HL-60 (cell line): ENCODE measurements around the gene NOXA1.

Source experiments
- DNase-seq, 2 experiments: peaks; one replicate each; pipeline ENCODE4 v3.0.0-alpha.2; 2010 to 2020; ENCODE audit warnings: low read depth in 1 of 2, low spot score in 1 of 2
- H3K27ac ChIP-seq: fragments of 250-450 bp; sonication (Bioruptor Pico); replicated peaks from 2 replicates; pipeline ENCODE4 v1.5.1; 2020; ENCODE audit warnings: mild to moderate bottlenecking, moderate library complexity
- H3K27me3 ChIP-seq: fragments of 250-450 bp; sonication (Bioruptor Pico); 2 replicates; pipeline ENCODE4 v1.5.1; 2021; ENCODE audit warnings: mild to moderate bottlenecking, moderate library complexity; ENCODE audit not compliant: insufficient read depth, poor library complexity, severe bottlenecking
- H3K4me3 ChIP-seq: replicated peaks from 2 replicates; pipeline ENCODE4 v1.5.1; 2011; ENCODE audit warnings: mild to moderate bottlenecking, control low read depth, low read length; ENCODE audit not compliant: insufficient read depth
- GABPA ChIP-seq: IDR thresholded peaks from 2 replicates; pipeline ENCODE4 v1.6.1; 2012; ENCODE audit warnings: low read depth
- POLR2AphosphoS5 ChIP-seq: IDR thresholded peaks from 2 replicates; pipeline ENCODE4 v1.6.1; 2012; ENCODE audit warnings: low read depth
- SPI1 ChIP-seq: IDR thresholded peaks from 2 replicates; pipeline ENCODE4 v1.6.1; 2012; ENCODE audit warnings: low read depth, mild to moderate bottlenecking, borderline replicate concordance
- TF ChIP-seq, protein P1 (sequence below): IDR thresholded peaks from one replicate; pipeline ENCODE4 v1.5.1; 2011; ENCODE audit warnings: low read length, control low read depth, inconsistent platforms; ENCODE audit not compliant: insufficient read depth
- TF ChIP-seq, protein P2 (sequence below): IDR thresholded peaks from 2 replicates; pipeline ENCODE4 v1.6.1; 2012; ENCODE audit warnings: low read depth; ENCODE audit not compliant: insufficient replicate concordance

Gene NOXA1

DNA sequence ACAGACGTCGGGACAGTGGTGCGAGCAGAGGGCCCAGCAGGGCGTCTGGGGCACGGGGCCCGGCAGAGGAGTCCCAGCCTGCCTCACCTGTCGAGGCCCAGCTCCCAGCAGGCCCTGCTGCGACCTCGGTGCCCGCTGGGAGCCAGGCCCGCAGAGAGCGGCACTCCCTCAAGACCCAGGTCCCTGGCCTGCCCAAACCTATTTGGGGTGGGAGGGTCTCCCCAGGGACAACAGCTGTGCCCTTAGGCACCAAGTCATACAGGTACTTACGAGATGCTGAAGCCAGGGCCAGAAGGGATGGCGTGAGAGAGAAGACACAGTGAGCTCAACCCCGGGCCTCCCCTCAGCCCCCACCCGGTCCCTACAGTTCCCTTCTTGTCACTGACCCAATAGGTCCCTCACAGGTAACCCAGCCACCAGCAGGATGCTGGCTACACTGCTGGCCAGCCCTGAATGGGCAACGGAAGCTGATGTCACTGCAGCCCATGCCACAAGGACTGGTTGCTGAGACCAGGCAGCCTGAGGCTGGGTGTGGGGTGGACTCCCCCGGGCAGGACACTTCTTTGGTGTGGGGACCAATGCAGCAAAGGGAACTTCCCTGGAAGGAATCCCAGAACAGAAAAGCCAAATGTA is 32.3 kb downstream of the NOXA1 start:
- no peak for TF ChIP-seq POLR2AphosphoS5
- TF ChIP-seq, protein P1, sequence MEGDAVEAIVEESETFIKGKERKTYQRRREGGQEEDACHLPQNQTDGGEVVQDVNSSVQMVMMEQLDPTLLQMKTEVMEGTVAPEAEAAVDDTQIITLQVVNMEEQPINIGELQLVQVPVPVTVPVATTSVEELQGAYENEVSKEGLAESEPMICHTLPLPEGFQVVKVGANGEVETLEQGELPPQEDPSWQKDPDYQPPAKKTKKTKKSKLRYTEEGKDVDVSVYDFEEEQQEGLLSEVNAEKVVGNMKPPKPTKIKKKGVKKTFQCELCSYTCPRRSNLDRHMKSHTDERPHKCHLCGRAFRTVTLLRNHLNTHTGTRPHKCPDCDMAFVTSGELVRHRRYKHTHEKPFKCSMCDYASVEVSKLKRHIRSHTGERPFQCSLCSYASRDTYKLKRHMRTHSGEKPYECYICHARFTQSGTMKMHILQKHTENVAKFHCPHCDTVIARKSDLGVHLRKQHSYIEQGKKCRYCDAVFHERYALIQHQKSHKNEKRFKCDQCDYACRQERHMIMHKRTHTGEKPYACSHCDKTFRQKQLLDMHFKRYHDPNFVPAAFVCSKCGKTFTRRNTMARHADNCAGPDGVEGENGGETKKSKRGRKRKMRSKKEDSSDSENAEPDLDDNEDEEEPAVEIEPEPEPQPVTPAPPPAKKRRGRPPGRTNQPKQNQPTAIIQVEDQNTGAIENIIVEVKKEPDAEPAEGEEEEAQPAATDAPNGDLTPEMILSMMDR = no peak
- TF ChIP-seq GABPA = no peak
- DNase-seq = no peak
- Histone ChIP-seq H3K4me3 (no peak overlapping the region), H3K27ac (no peak overlapping the region), H3K27me3 (no peaks in the 10 kb centered on the region)

DNA sequence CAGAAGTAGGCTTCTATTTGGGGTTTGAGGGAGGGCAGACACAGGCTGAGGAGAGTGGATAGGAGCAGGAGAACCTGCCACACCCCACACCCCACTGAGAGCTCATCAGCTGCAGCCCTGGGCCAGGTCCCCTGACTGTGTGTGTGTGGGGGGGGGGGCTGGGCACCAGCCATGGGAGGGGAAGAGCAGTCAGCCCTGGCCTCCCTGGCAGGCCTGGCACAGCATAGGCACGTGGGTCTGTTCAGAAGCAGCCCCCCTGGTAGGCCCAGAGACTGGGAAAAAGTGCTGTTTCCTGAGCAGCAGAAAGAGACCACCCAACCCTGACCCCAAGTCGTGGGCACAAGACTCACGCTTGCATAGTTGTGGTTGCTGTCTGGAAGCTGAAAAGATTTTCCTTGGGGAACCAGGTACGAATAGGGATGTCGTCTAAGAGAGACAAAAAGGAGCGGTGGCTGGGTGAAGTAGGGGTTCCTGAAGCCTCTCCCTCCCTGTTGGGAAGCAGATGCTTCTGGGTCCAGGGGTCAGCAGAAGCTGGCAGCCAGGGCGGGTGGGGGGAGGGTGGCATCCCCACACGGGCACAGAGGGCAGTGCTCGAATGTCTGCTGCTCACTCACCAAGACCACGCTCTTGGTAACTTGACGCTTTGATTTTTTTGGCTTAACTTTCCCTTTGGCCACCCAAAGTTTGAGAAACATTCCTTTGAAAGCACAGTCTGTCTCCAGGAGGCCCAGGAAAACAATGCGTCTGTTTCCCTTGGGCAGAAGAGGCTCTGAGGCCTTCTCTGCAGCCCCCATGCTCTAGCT is 33.1 kb downstream of the NOXA1 start:
- no peak overlapping the region for H3K4me3 ChIP-seq

DNA sequence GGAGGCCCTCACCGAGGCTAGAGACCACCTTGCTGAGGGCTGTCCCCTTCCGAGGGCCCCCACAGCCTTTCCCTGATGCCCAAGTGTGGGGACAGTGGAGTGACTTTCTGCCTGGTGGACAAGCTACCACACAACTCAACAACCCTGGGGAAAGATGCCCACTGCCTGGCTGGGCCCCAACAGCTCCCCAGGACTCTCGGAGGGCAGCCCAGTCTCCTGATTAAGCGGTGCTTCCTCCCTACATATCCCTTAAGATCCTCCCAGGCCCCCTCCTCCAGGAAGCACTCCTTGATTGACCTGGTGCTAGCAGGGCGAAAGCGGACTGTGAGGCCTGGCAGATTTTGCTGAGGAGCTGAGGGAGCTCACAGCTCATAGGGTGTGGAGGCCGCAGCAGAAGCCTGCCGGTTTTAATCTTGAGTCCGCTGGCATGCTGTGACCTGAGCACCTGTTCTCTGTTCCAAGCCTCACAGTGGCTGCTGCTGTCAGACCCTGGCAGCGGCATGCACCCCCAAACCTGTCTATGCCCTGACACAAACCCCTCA is 33.7 kb downstream of the NOXA1 start:
- Histone ChIP-seq H3K27ac (no peak overlapping the region), H3K27me3 (no peaks in the 10 kb centered on the region), H3K4me3 (no peak overlapping the region)
- TF ChIP-seq SPI1 (no peak), POLR2AphosphoS5 (no peak), GABPA (no peak)
- TF ChIP-seq, protein P1 = no peak
- TF ChIP-seq, protein P2, sequence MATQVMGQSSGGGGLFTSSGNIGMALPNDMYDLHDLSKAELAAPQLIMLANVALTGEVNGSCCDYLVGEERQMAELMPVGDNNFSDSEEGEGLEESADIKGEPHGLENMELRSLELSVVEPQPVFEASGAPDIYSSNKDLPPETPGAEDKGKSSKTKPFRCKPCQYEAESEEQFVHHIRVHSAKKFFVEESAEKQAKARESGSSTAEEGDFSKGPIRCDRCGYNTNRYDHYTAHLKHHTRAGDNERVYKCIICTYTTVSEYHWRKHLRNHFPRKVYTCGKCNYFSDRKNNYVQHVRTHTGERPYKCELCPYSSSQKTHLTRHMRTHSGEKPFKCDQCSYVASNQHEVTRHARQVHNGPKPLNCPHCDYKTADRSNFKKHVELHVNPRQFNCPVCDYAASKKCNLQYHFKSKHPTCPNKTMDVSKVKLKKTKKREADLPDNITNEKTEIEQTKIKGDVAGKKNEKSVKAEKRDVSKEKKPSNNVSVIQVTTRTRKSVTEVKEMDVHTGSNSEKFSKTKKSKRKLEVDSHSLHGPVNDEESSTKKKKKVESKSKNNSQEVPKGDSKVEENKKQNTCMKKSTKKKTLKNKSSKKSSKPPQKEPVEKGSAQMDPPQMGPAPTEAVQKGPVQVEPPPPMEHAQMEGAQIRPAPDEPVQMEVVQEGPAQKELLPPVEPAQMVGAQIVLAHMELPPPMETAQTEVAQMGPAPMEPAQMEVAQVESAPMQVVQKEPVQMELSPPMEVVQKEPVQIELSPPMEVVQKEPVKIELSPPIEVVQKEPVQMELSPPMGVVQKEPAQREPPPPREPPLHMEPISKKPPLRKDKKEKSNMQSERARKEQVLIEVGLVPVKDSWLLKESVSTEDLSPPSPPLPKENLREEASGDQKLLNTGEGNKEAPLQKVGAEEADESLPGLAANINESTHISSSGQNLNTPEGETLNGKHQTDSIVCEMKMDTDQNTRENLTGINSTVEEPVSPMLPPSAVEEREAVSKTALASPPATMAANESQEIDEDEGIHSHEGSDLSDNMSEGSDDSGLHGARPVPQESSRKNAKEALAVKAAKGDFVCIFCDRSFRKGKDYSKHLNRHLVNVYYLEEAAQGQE = no peak
- no peak for DNase-seq

More for the DNA sequence above, 33.1 kb downstream of the NOXA1 start:
- Histone ChIP-seq H3K27ac (no peak overlapping the region), H3K27me3 (no peaks in the 10 kb centered on the region)
- no peak for DNase-seq
- no peak for TF ChIP-seq GABPA
- TF ChIP-seq POLR2AphosphoS5 = no peak
- TF ChIP-seq SPI1 = no peak
- TF ChIP-seq, protein P2 = no peak
- TF ChIP-seq, protein P1 = no peak
